Mesothelial cell of epicardium (in vitro differentiated cells): ENCODE results near the gene NT5C2. TPM values are rescaled to one million over a fixed set of nuclear protein-coding genes. Genes with fewer than 3 reads are reported as not detected.

ENCODE experiments used
- DNase-seq, 2 experiments: peaks; one replicate each; pipeline ENCODE4 v3.0.0; 2021; ENCODE audit warnings: low spot score in 2 of 2; ENCODE audit not compliant: unreplicated experiment in 2 of 2
- H3K27ac Mint-ChIP-seq: 2 replicates; pipeline ENCODE4 v1.8.0; 2021; ENCODE audit warnings: mixed read lengths
- H3K27me3 Mint-ChIP-seq: 2 replicates; pipeline ENCODE4 v1.8.0; 2021; ENCODE audit warnings: low read depth, mixed read lengths
- H3K36me3 Mint-ChIP-seq: 2 replicates; pipeline ENCODE4 v1.8.0; 2021; ENCODE audit warnings: mixed read lengths
- H3K4me1 Mint-ChIP-seq: 2 replicates; pipeline ENCODE4 v1.8.0; 2021; ENCODE audit warnings: mixed read lengths
- H3K4me3 Mint-ChIP-seq: 2 replicates; pipeline ENCODE4 v1.8.0; 2021; ENCODE audit warnings: mild to moderate bottlenecking, moderate library complexity, mixed read lengths
- H3K9me3 Mint-ChIP-seq: 2 replicates; pipeline ENCODE4 v1.8.0; 2021; ENCODE audit warnings: mixed read lengths
- total RNA-seq: library from RNA; stranded (reverse); gene quantifications from 3 replicates; pipeline ENCODE4 v1.2.1, GENCODE V29; 2021
- TF ChIP-seq, protein P1 (sequence below): fragments of 200-600 bp; sonication (generic); IDR thresholded peaks from one replicate; pipeline ENCODE4 v1.5.0; 2021; ENCODE audit warnings: antibody characterized with exemption; ENCODE audit not compliant: unreplicated experiment

NT5C2 gene
- total RNA-seq, 1 donor from 2014 or later: 77.7 TPM

DNA sequence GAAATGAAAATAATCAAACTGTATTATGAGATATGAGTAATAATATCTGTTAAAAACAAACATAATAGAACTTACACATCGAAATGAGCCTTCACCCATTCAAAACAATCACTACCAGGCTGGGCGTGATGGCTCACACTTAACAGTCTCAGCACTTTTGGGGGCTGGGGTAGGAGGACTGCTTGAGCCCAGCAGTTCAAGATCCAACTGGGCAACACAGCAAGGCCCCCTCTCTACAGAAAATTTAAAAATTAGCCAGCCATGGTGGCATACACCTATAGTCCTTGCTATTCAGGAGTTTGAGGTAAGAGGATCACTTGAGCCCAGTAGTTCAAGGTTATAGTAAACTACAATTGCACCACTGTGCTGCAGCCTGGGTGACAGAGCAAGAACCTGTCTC, 75.8 kb downstream of the NT5C2 start:
- Mint-ChIP-seq H3K36me3 (peaks cover 3% of the 10 kb centered on the region), H3K4me1 (peaks cover 3% of the 10 kb centered on the region), H3K9me3 (no peaks in the 10 kb centered on the region), H3K27ac (no peak overlapping the region), H3K27me3 (no peaks in the 10 kb centered on the region), H3K4me3 (no peak overlapping the region)
- no peak for DNase-seq
- TF ChIP-seq, protein P1, sequence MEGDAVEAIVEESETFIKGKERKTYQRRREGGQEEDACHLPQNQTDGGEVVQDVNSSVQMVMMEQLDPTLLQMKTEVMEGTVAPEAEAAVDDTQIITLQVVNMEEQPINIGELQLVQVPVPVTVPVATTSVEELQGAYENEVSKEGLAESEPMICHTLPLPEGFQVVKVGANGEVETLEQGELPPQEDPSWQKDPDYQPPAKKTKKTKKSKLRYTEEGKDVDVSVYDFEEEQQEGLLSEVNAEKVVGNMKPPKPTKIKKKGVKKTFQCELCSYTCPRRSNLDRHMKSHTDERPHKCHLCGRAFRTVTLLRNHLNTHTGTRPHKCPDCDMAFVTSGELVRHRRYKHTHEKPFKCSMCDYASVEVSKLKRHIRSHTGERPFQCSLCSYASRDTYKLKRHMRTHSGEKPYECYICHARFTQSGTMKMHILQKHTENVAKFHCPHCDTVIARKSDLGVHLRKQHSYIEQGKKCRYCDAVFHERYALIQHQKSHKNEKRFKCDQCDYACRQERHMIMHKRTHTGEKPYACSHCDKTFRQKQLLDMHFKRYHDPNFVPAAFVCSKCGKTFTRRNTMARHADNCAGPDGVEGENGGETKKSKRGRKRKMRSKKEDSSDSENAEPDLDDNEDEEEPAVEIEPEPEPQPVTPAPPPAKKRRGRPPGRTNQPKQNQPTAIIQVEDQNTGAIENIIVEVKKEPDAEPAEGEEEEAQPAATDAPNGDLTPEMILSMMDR: no peak

DNA sequence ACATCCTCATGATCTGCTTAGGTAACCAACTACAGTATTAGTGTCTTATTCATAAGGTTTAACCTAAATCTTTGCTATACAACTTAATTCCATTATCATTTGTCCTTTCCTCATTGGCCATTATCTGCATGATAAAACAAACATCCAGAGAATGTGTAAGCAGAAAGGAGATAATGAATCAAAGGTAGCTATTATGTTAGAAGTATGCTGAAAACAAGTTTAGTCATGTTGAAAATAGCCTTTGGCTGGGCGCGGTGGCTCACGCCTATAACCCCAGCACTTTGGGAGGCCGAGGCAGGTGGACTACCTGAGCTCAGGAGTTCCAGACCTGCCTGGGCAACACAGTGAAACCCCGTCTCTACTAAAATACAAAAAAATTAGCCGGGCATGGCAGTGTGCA, 78.2 kb downstream of the NT5C2 start:
- no peak overlapping the region for H3K4me3 Mint-ChIP-seq
- no peak for DNase-seq
- peaks cover 5% of the 10 kb centered on the region for H3K36me3 Mint-ChIP-seq
- peaks cover 14% of the 10 kb centered on the region for H3K4me1 Mint-ChIP-seq
- H3K27ac Mint-ChIP-seq: no peak overlapping the region
- H3K9me3 Mint-ChIP-seq: no peaks in the 10 kb centered on the region
- no peaks in the 10 kb centered on the region for H3K27me3 Mint-ChIP-seq
- TF ChIP-seq, protein P1: no peak

DNA sequence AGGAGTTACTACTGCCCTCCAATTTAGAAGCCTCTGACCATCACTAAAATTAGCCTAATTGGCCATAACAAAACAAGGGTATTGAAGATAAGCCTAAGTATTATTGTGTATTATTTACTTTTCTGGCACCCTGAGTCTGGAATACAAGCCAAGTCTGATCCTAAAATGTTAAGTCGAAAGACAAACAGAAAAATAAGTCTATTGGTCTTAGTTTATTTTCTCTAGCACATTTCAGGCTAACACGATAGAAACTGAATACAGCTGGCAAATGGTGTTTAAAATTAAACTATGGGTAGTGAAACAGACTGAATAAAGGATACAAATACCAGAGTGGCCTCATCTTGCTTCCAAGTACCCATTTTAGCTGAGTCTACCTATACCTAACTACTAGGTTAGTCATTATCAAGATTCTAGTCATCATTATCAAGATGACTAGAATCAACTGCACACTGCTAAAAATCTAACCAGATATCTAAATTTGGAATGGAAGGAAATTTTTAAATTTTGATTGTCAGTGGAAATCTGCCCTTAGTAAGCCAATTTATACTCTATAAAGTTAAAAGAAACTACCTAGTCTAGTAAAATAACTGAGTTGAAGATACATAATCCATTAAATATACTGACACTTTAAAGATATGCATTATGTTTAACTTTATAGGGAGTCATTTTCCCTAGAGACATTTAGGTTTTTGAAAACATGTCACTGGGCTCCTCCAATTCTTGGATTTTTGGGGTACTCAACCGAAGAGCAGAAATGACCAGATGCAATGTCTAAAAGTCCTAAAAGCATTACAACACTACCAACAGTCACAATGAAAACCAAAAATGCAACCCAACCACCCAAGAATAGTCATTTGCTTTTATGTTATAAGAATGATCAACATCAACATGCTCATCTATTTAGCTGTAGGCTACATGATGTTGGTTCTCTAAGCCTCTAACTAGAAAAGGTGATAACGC, 80.9 kb downstream of the NT5C2 start:
- peaks cover 14% of the 10 kb centered on the region for H3K4me1 Mint-ChIP-seq
- no peaks in the 10 kb centered on the region for H3K9me3 Mint-ChIP-seq
- TF ChIP-seq, protein P1: no peak
- H3K4me3 Mint-ChIP-seq: no peak overlapping the region
- no peak overlapping the region for H3K27ac Mint-ChIP-seq
- peaks cover 7% of the 10 kb centered on the region for H3K36me3 Mint-ChIP-seq
- no peaks in the 10 kb centered on the region for H3K27me3 Mint-ChIP-seq
- no peak for DNase-seq

- H3K4me1 Mint-ChIP-seq: peaks cover 14% of the 10 kb centered on the region
- DNase-seq: no peak
- TF ChIP-seq, protein P1: no peak
- peaks cover 8% of the 10 kb centered on the region for H3K36me3 Mint-ChIP-seq
- no peaks in the 10 kb centered on the region for H3K9me3 Mint-ChIP-seq
- no peaks in the 10 kb centered on the region for H3K27me3 Mint-ChIP-seq
- H3K4me3 Mint-ChIP-seq: no peak overlapping the region
- peak overlapping the region; percentile 65 for H3K27ac Mint-ChIP-seq
Observed at GRCh38 chr10:103111031-103111917, 81.8 kb downstream of the NT5C2 start.

GRCh38 chr10:103110407-103110806, 82.7 kb downstream of the NT5C2 start:
- Mint-ChIP-seq H3K9me3 (no peaks in the 10 kb centered on the region), H3K27me3 (no peaks in the 10 kb centered on the region)
- TF ChIP-seq, protein P1: no peak

More at GRCh38 chr10:103110407-103110806, 82.7 kb downstream of the NT5C2 start:
- Mint-ChIP-seq H3K36me3 (peaks cover 9% of the 10 kb centered on the region), H3K4me3 (no peak overlapping the region), H3K27ac (peak overlapping the region; percentile 60), H3K4me1 (peaks cover 13% of the 10 kb centered on the region)
- no peak for DNase-seq
